ENCODE measurements around the gene PCLO. TPM values are rescaled to one million over a fixed set of nuclear protein-coding genes. Genes with fewer than 3 reads are reported as not detected.
"Not testable (repeated sequence)": the region's sequence is repeated elsewhere in the genome, so short reads cannot be mapped to it uniquely, and the experiment has no call there.

PCLO gene
- total RNA-seq, 1 experiment from 2014 or later = 7.5 TPM

DNA sequence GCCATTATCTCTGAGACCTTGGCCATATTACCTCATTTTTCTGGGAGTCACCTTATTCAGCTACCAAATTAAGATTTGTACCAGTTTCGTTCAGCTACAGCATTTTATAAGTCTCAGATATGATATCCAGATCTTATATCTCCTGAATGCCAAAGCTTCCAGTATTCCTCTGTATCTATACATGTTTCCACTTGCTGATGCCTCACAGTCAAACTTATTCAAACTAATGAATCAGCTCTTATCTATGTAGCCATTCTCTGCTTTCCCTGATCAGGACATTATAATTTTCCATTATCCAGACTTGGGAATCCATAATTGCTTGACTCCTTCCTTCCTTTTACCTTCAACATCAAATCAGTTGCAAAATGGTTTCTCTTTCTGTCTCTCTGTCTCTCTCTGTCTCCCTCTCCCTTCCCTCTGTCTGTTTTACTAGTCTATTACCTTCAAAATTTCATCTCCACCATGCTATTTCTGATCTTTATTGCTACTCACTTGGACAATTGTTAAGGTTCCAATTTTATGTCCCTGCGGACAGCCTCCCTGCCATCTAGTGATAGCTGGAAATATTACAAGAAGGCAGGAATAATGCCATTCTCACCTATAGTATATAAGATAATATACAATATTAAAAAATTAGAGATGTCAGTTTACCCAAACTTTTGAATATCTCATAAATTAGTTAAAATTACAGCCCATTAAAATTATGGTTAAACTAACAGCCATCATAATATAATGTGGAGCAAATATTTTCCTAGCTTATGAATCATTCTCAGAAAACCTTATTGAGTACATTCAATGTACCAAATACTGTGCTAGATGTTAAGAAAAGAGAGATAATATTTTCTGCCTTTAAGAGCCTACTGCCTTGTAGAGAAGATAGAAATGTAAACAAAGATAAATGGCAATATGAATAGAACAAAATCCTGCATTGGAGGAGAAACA, 89.8 kb downstream of the PCLO start:
- in situ Hi-C loops (cut with HindIII; ENCODE audit: low sequenced_read_pairs) = no loop called here
- no peak for DNase-seq (ENCODE audit: low spot score)

DNA sequence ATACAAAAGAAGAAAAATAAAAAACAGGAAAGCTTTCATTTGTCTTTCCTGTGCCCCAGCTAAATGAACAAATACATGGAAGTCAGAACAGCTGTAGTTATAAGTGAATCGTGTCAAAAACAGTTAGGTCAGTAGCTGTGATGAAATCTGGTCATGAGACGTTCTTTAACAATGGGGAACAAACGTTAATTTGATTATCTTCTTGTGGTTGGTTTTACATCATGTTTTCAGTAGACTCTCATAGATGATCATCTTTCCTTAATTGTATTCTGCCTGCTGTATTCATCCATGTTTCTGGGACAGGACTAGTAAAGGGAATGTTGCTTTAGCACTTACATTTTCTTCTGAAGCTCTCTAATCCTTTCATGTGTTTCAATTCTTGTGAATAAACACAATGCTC, 97.0 kb downstream of the PCLO start:
- in situ Hi-C loops (cut with HindIII; ENCODE audit: low sequenced_read_pairs) = no loop called here
- no peak for DNase-seq (ENCODE audit: low spot score)

GRCh38 chr7:83060218-83060617, 102.5 kb downstream of the PCLO start:
- no peak for DNase-seq (ENCODE audit: low spot score)
- in situ Hi-C loops (cut with HindIII; ENCODE audit: low sequenced_read_pairs) = no loop called here

GRCh38 chr7:83058667-83059066, 104.0 kb downstream of the PCLO start:
- DNase-seq (ENCODE audit: low spot score) = no peak
- in situ Hi-C loops (cut with HindIII; ENCODE audit: low sequenced_read_pairs) = no loop called here

- DNase-seq (ENCODE audit: low spot score) = no peak
- in situ Hi-C loops (cut with HindIII; ENCODE audit: low sequenced_read_pairs) = no loop called here
Measured at GRCh38 chr7:83055197-83055596, 107.5 kb downstream of the PCLO start.

- in situ Hi-C loops (cut with HindIII; ENCODE audit: low sequenced_read_pairs) = no loop called here
- DNase-seq (ENCODE audit: low spot score) = no peak
Measured at GRCh38 chr7:83054472-83054871, 108.2 kb downstream of the PCLO start.

DNA sequence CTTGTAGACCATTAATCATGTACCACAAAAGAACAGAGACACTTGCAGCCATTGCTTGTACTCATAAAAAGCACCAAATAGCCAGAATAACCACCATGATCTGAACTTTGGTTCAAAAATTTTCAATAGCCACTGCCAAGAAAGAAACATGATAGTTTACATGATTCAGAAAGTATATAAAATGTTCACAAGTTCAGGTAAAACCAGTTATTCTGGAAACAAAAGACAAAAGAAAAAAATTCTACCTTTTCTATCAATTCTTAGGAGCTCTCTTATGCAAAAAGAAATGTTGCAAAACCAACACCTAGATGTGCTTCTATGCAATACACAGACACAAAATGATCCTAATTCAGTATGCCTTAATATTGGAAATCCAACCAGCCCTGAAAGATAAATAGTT, 108.7 kb downstream of the PCLO start:
- in situ Hi-C loops (cut with HindIII; ENCODE audit: low sequenced_read_pairs) = no loop called here
- no peak for DNase-seq (ENCODE audit: low spot score)

GRCh38 chr7:83040484-83040883, 122.2 kb downstream of the PCLO start:
- in situ Hi-C loops (cut with HindIII; ENCODE audit: low sequenced_read_pairs) = no loop called here
- no peak for DNase-seq (ENCODE audit: low spot score)

- no peak for DNase-seq (ENCODE audit: low spot score)
- in situ Hi-C loops (cut with HindIII; ENCODE audit: low sequenced_read_pairs) = no loop called here
Measured at GRCh38 chr7:83038787-83039186, 123.9 kb downstream of the PCLO start.

DNA sequence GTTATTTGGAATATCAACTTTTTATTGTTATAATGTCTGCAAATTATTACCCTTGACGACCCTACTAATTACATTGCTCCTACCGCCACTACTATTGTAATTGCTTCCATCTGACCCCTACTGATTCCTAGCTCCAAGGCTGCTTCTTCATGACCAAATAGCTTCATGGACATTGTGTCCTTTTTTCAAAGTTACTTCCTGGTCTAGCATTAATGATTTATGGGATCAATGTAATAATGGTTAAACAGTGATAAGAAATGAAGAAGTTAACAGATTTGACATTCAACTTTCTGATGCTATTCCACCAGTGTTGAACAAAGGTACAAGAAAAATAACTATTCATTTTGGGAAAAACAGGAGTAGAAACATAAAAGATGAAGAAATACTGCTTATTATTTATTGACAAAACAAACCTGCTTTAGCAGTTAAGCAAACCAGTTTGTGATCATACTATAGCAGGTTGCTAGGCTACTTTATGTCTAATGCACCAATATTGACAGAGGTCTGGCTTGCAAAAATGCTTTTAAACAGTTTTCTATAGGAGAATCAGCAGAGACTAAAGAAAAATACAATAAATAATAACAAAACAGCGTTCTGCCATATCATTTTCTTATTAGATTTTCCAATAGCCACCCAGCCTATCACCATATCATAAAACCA, 125.8 kb downstream of the PCLO start:
- in situ Hi-C loops (cut with HindIII; ENCODE audit: low sequenced_read_pairs) = no loop called here

DNA sequence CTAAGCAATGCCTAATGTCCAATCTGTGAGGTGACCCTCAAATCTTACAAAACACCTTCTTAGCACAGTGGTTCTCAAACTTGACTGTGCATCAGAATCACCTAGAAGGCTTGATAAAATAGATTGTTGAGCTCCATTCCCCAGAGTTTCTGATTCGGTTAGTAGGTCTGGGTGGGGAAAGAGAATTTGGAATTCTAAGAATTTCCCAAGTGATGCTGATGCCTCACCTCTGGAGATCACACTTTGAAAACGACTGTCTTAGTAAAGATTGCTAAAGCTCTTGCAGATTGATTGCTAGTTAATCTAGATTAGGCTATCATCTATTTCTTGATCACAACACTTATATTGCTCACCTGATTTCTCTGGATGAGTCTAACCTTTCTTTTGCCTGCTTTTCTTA, 126.6 kb downstream of the PCLO start:
- in situ Hi-C loops (cut with HindIII; ENCODE audit: low sequenced_read_pairs) = no loop called here
- no peak for DNase-seq (ENCODE audit: low spot score)

More for the DNA sequence above, 125.8 kb downstream of the PCLO start:
- DNase-seq (ENCODE audit: low spot score) = no peak

DNA sequence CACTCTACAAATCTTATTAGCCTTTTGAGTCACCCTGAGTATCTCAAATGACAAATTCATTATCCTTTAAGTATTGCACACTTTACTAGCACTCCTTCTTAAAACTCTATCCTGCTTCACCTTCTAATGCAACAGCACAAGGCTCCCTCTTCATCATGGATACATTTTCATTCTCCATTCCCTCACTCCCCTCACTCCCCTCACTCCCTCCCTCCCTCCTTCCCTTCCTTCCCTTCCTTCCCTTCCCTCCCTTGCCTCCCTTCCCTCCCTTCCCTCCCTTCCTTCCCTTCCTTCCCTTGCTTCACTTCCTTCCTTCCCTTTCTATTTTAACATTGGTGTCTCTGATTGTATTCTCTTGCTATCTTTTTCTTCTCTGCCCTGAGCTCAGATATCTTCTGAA, 130.5 kb downstream of the PCLO start:
- in situ Hi-C loops (cut with HindIII; ENCODE audit: low sequenced_read_pairs) = no loop called here
- DNase-seq (ENCODE audit: low spot score) = no peak

GRCh38 chr7:83023817-83024665, 138.6 kb downstream of the PCLO start:
- DNase-seq (ENCODE audit: low spot score); in situ Hi-C loops (cut with HindIII; ENCODE audit: low sequenced_read_pairs): not testable (repeated sequence)

GRCh38 chr7:83021032-83021431, 141.7 kb downstream of the PCLO start:
- in situ Hi-C loops (cut with HindIII; ENCODE audit: low sequenced_read_pairs) = no loop called here
- DNase-seq (ENCODE audit: low spot score) = no peak

DNA sequence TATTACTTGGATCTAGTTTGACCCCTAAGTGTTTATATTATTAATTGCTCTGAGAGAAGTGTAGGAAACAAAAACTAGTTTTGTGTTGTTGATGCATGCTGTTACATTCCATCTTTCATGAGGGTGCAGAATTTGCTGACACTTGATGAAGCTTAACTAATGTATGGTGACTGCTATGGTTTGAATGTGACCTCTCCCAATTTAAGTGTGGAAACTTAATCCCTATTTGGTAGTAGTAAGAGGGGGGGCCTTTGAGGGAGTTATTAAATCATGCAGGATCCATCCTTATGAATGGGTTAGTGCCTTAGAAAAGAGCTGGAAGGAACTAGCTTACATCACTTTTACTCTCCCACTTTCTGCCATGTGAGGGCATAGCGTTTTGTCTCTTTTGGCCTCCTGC, 142.5 kb downstream of the PCLO start:
- no peak for DNase-seq (ENCODE audit: low spot score)
- in situ Hi-C loops (cut with HindIII; ENCODE audit: low sequenced_read_pairs) = no loop called here

- in situ Hi-C loops (cut with HindIII; ENCODE audit: low sequenced_read_pairs) = no loop called here
- DNase-seq (ENCODE audit: low spot score) = peak; percentile 96
Measured at GRCh38 chr7:83015916-83016315, 146.8 kb downstream of the PCLO start.

- peak; percentile 76 for DNase-seq (ENCODE audit: low spot score)
- in situ Hi-C loops (cut with HindIII; ENCODE audit: low sequenced_read_pairs) = no loop called here
Measured at GRCh38 chr7:83014546-83014945, 148.1 kb downstream of the PCLO start.

DNA sequence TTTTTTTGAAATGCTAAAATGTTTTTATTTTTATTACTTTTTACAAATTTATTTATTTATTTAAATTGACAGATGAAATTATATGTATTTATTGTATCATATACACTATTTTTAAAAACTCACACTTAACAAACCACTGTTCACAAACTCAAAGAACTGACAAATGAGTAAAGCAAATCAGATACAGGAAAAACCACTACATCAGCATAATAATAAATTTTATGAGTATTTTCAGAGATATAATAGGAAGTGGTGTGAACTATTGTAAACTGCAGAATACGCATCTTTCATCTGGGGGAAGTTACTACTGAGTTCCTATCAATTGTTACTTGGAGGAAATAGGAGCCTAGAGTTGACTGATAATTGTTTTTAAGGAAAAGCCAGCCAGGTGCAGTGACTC, 150.7 kb downstream of the PCLO start:
- in situ Hi-C loops (cut with HindIII; ENCODE audit: low sequenced_read_pairs) = no loop called here
- no peak for DNase-seq (ENCODE audit: low spot score)

- DNase-seq (ENCODE audit: low spot score) = no peak
- in situ Hi-C loops (cut with HindIII; ENCODE audit: low sequenced_read_pairs) = no loop called here
Measured at GRCh38 chr7:83005410-83005809, 157.3 kb downstream of the PCLO start.
